Activated naive CD8-positive, alpha-beta T cell treated with anti-CD3 and anti-CD28 coated beads, Interleukin-2, amount 10 ng/mL, durations not matched to agents 7 days and 5 days (primary cell): ENCODE results near the gene ODC1. TPM values are rescaled to one million over a fixed set of nuclear protein-coding genes. Genes with fewer than 3 reads are reported as not detected.
A peak's percentile ranks its signal among the peaks of the same experiment; 100 is the strongest.
"Not testable (repeated sequence)": the region's sequence is repeated elsewhere in the genome, so short reads cannot be mapped to it uniquely, and the experiment has no call there.

Experiments
- ATAC-seq: fragments of 150-1000 bp; cut with Tn5 transposase; one replicate; pipeline ENCODE4 v1.10.0; 2021; ENCODE audit warnings: low read depth, moderate library complexity
- POLR2A ChIA-PET: fragments of 350-600 bp; sonication (Branson Sonifier 250); formaldehyde crosslinking; loops from one replicate; lab custom pipeline; 2021; ENCODE audit warnings: antibody characterized with exemption; lab: Charles Lee
- DNase-seq: peaks from one replicate; pipeline ENCODE4 v3.0.0; 2021
- H3K27ac Mint-ChIP-seq: one replicate; pipeline ENCODE4 v1.8.0; 2022; ENCODE audit warnings: mild to moderate bottlenecking, mixed read lengths
- H3K27me3 Mint-ChIP-seq: one replicate; pipeline ENCODE4 v1.8.0; 2022; ENCODE audit warnings: mild to moderate bottlenecking, moderate library complexity, mixed read lengths
- H3K36me3 Mint-ChIP-seq: one replicate; pipeline ENCODE4 v1.8.0; 2021; ENCODE audit warnings: mild to moderate bottlenecking, mixed read lengths
- H3K4me1 Mint-ChIP-seq: one replicate; pipeline ENCODE4 v1.8.0; 2021; ENCODE audit warnings: mixed read lengths
- H3K4me3 Mint-ChIP-seq: one replicate; pipeline ENCODE4 v1.8.0; 2022; ENCODE audit warnings: mild to moderate bottlenecking, moderate library complexity, mixed read lengths
- H3K9me3 Mint-ChIP-seq: one replicate; pipeline ENCODE4 v1.8.0; 2021; ENCODE audit warnings: mixed read lengths
- total RNA-seq, 2 experiments: library from RNA; stranded (reverse); gene quantifications; one replicate each; pipeline ENCODE4 v1.2.3, GENCODE V29; 2021

ODC1 gene
- total RNA-seq, 2 experiments from 2014 or later, result 42.0 to 43.8 TPM

DNA sequence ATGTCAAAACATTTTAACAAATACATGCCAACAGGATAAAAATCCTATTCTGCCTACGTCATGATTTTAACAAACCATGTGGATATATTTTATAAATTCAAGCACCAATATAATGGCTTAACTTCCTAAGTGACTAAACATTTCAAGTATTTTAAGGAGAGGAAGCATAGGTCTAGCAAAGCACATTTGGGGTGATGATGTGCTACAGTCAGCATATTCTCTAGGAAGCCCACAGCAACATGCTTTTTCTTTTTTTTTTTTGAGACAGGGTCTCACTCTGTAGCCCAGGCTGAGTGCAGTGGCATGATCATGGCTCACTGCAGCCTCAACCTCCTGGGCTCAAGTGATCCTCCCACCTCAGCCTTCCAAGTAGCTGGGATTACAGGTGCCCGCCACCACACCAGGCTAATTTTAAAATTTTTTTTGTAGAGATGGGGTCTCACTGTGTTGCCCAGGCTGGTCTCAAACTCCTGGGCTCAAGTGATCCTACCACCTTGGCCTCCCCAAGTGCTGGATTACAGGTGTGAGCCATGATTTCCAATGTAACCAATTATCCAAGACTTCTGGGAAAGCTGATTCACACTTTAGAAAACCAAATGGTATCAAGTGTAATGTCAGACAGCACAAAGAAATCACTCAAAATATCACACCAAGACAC, 5.5 kb downstream of the ODC1 start:
- not testable (repeated sequence) for H3K27ac Mint-ChIP-seq, H3K9me3 Mint-ChIP-seq, H3K4me3 Mint-ChIP-seq, ATAC-seq, H3K27me3 Mint-ChIP-seq, DNase-seq
- POLR2A ChIA-PET, result interaction anchor here (0.7 kb wide), 1 partner anchor 79 kb away, joined by 3 read pairs; no protein-coding TSS in a partner anchor
- Mint-ChIP-seq H3K4me1 (peaks cover 31% of the 10 kb centered on the region), H3K36me3 (peaks cover 28% of the 10 kb centered on the region)

DNA sequence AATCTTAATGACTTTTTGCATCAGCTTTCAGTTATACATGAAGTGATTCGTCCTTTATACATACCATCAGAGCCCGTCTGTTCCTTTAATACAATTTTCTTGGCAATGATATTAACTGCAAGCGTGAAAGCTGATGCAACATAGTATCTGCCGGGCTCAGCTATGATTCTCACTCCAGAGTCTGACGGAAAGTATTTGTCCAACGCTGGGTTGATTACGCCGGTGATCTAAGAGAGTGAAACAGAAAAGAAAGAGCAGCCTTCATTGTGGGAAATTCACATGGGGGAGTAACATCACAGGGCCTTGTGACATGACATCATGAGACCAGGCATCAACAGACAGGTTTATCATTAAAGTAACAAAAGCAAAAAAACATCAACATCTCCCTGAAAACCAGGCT, 6.2 kb downstream of the ODC1 start:
- peaks cover 26% of the 10 kb centered on the region for H3K36me3 Mint-ChIP-seq
- POLR2A ChIA-PET, result no interaction called here
- no peaks in the 10 kb centered on the region for H3K9me3 Mint-ChIP-seq
- no peak overlapping the region for H3K4me3 Mint-ChIP-seq
- ATAC-seq, result no peak
- no peak overlapping the region for H3K27ac Mint-ChIP-seq
- no peak for DNase-seq
- H3K27me3 Mint-ChIP-seq, result no peaks in the 10 kb centered on the region
- peaks cover 26% of the 10 kb centered on the region for H3K4me1 Mint-ChIP-seq

GRCh38 chr2:10440736-10441135, 7.4 kb downstream of the ODC1 start:
- DNase-seq, result no peak
- peaks cover 26% of the 10 kb centered on the region for H3K36me3 Mint-ChIP-seq
- ATAC-seq, result no peak
- H3K9me3 Mint-ChIP-seq, result no peaks in the 10 kb centered on the region
- peaks cover 23% of the 10 kb centered on the region for H3K4me1 Mint-ChIP-seq
- no peaks in the 10 kb centered on the region for H3K27me3 Mint-ChIP-seq
- no peak overlapping the region for H3K4me3 Mint-ChIP-seq
- POLR2A ChIA-PET, result no interaction called here
- no peak overlapping the region for H3K27ac Mint-ChIP-seq

DNA sequence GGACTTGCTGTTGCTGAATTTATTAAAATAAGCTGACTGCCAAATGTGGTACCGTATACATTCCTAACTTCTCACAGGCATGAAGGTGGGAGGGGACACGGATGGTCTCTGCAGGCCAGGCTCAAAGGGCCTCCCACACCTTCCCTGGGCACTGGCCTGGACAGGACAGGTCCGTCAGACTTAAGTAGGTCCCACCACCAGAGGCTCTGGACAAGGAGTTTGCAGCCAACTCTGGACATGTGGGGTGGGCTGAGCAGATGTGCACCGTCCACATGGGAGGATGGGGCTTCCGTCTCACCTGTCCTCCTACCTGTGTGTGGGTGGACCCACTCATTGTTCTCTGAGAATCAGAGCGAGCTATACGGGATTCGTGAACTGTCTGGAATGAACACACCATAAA, 8.2 kb downstream of the ODC1 start:
- Mint-ChIP-seq H3K4me3 (no peak overlapping the region), H3K27ac (no peak overlapping the region), H3K4me1 (peaks cover 17% of the 10 kb centered on the region), H3K36me3 (peaks cover 26% of the 10 kb centered on the region), H3K9me3 (no peaks in the 10 kb centered on the region), H3K27me3 (no peaks in the 10 kb centered on the region)
- ATAC-seq (no peak), DNase-seq (no peak)
- POLR2A ChIA-PET, result no interaction called here

GRCh38 chr2:10439185-10439879, 8.8 kb downstream of the ODC1 start:
- Mint-ChIP-seq H3K36me3 (peaks cover 21% of the 10 kb centered on the region), H3K9me3 (no peaks in the 10 kb centered on the region), H3K27me3 (no peaks in the 10 kb centered on the region), H3K4me1 (peaks cover 11% of the 10 kb centered on the region), H3K4me3 (no peak overlapping the region), H3K27ac (no peak overlapping the region)
- DNase-seq (no peak), ATAC-seq (no peak)
- POLR2A ChIA-PET, result no interaction called here

GRCh38 chr2:10438688-10439087, 9.4 kb downstream of the ODC1 start:
- ATAC-seq, result no peak
- Mint-ChIP-seq H3K4me1 (peaks cover 9% of the 10 kb centered on the region), H3K9me3 (no peaks in the 10 kb centered on the region), H3K36me3 (peaks cover 18% of the 10 kb centered on the region), H3K27me3 (no peaks in the 10 kb centered on the region), H3K27ac (no peak overlapping the region), H3K4me3 (no peak overlapping the region)
- no peak for DNase-seq
- POLR2A ChIA-PET, result no interaction called here

DNA sequence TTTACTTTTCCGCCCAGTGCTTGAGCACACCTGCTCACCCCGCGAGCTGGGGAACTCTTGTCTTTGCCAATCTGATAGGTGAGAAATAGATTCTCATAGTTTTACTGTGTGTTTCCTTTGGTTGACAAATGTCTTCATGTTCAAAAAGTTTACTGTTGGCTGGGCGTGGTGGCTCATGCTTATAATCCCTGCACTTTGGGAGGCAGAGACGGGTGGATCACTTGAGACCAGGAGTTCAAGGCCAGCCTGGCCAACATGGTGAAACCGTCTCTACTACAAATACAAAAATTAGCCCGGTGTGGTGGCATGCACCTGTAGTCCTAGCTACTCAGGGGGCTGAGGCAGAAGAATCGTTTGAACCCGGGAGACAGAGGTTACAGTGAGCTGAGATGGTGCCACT, 10.3 kb downstream of the ODC1 start:
- H3K4me1 Mint-ChIP-seq, result peaks cover 12% of the 10 kb centered on the region
- ATAC-seq (no peak), DNase-seq (no peak)
- no peak overlapping the region for H3K27ac Mint-ChIP-seq
- H3K4me3 Mint-ChIP-seq, result no peak overlapping the region
- peaks cover 11% of the 10 kb centered on the region for H3K36me3 Mint-ChIP-seq
- POLR2A ChIA-PET, result no interaction called here
- no peaks in the 10 kb centered on the region for H3K9me3 Mint-ChIP-seq
- H3K27me3 Mint-ChIP-seq, result no peaks in the 10 kb centered on the region

DNA sequence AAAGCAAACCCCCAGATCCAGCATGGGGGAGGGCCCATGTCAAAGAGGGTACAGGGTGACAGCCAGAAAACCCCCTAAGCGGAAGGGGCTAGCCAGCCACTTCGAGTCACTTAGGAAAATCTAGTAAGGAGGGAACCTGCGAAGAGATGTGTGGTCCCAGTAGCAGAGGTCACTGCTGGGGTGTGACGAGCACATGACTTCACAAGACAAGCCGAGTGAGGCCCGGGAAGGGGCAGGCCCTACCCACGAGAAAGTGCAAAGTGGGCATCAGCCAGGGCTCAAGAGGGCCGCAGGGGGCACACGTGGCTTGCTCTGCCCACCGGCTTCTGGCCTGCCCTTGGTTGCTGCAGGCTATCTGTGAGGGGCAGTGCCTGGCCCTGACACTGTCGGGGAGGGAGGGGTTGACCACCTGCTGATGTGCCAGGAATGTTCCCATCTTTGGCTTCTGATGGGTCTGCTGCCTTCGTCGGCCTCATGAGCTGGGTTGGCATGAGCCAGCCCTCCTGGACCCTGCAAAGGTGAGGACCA, 11.5 kb downstream of the ODC1 start:
- H3K4me3 Mint-ChIP-seq, result no peak overlapping the region
- peaks cover 15% of the 10 kb centered on the region for H3K4me1 Mint-ChIP-seq
- DNase-seq (no peak), ATAC-seq (no peak)
- peaks cover 6% of the 10 kb centered on the region for H3K36me3 Mint-ChIP-seq
- peaks cover 2% of the 10 kb centered on the region for H3K27me3 Mint-ChIP-seq
- no peaks in the 10 kb centered on the region for H3K9me3 Mint-ChIP-seq
- no peak overlapping the region for H3K27ac Mint-ChIP-seq
- POLR2A ChIA-PET, result interaction anchor here (0.9 kb wide), 1 partner anchor 12 kb away, joined by 3 read pairs; the partner anchor contains the start of gene ODC1

DNA sequence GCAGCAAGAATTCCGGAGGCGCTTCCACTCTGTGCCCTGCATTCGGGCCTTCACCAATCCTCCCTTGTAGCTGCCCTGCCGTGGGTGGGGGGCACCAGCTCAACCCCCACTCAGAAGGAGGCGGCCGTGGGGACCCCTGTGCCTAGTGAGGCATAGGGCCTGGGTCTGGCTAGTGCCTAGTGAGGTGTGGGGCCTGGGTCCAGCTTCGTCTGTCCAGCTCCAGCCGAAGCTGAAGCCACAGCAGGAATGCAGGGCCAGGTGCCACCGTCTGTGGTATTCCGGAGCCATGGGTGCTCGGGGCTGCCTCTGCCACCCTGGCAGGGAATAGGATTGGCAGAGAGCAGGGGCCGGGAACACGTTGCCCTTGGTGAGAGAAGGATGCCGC, 12.3 kb downstream of the ODC1 start:
- peaks cover 5% of the 10 kb centered on the region for H3K27me3 Mint-ChIP-seq
- peaks cover 17% of the 10 kb centered on the region for H3K4me1 Mint-ChIP-seq
- no peak for ATAC-seq
- H3K27ac Mint-ChIP-seq, result no peak overlapping the region
- no peaks in the 10 kb centered on the region for H3K9me3 Mint-ChIP-seq
- no peak for DNase-seq
- POLR2A ChIA-PET, result no interaction called here
- no peak overlapping the region for H3K4me3 Mint-ChIP-seq
- peaks cover 2% of the 10 kb centered on the region for H3K36me3 Mint-ChIP-seq

DNA sequence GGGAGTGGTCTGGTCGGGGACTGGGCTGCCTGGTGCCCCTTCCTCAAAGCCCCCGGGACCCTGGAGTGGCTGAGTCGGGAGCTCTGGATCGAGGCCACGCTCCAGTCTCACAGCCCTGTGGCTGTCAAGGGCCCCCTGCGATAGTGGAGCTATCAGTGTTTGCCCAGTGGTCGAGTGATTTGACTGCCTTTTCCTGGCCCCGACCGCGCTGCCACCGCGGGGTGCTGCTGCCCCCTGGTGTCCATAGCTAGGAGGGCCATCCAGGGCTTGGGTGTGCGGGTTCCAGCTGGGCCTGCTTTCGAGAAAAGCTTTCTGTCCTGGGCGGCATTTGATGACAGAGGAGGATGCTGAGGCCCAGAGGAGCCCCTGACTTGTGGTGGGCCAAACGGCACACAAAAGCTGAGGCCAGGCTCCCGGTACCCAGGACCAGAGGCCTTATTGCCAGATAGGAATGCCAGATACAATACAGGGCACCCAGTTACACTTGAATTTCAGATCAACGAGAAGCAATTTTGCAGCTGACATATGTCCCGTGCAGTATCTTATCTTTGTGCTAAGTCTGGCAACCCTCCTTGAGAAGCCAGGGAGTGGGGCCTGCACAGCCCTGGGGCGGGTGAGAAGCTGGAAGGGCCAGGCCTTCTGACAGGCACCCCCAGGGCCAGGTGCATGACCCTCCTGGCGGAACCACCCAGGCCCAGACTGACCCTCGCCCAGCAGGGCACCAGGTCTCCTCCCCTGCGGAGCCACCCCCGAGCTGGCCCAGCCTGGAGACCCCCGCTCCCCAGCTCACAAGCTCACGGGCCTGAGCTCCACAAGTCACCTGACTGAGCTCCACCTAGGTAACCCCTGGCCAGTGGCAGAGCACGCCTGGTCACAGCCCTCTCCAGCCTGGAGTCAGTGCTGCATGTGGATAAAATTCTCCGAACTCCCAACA, 13.0 kb downstream of the ODC1 start:
- Mint-ChIP-seq H3K36me3 (no peaks in the 10 kb centered on the region), H3K4me1 (peaks cover 18% of the 10 kb centered on the region), H3K27me3 (peaks cover 6% of the 10 kb centered on the region), H3K27ac (no peak overlapping the region), H3K9me3 (no peaks in the 10 kb centered on the region), H3K4me3 (no peak overlapping the region)
- DNase-seq, result peak; percentile 84
- ATAC-seq, result peak; percentile 46
- POLR2A ChIA-PET, result interaction anchor here (1.2 to 1.8 kb wide), 2 partner anchors 310 to 362 kb away, joined by 4 to 27 read pairs; no protein-coding TSS in a partner anchor

GRCh38 chr2:10433947-10434885, 13.9 kb downstream of the ODC1 start:
- Mint-ChIP-seq H3K4me3 (no peak overlapping the region), H3K4me1 (peaks cover 14% of the 10 kb centered on the region), H3K27ac (no peak overlapping the region), H3K27me3 (peaks cover 6% of the 10 kb centered on the region), H3K9me3 (no peaks in the 10 kb centered on the region), H3K36me3 (no peaks in the 10 kb centered on the region)
- DNase-seq, result no peak
- POLR2A ChIA-PET, result interaction anchor here (1.2 to 1.8 kb wide), 2 partner anchors 309 to 361 kb away, joined by 4 to 27 read pairs; no protein-coding TSS in a partner anchor
- ATAC-seq, result no peak

DNA sequence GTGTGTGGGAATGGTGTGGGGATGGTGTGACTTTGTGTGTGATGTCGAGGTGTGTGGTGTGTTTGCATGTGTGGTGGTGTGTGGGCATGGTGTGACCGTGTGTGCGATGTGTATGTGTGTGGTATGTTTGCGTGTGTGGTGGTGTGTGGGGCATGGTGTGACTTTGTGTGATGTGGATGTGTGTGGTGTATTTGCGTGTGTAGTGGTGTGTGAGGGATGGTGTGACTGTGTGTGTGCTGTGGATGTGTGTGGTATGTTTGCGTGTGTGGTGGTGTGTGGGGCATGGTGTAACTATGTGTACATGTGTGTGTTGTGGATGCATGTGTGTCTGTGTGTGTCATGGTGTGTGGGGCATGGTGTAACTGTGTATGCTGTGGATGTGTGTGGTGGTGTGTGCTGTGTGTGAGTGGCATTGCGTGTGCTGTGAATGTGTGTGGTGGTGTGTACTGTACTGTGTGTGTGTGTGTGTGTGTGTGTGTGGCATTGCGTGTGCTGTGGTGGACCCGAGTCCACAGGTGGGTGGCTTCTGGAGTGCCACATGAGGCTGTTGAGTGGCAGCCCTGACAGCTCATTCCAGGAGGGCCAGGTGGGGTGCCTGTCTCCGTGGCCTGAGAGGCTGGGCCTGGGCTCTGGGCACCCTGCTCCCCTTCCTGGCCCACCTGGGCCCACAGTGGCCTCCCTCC, 14.7 kb downstream of the ODC1 start:
- no peak overlapping the region for H3K4me3 Mint-ChIP-seq
- no peaks in the 10 kb centered on the region for H3K9me3 Mint-ChIP-seq
- POLR2A ChIA-PET, result no interaction called here
- no peak for ATAC-seq
- H3K36me3 Mint-ChIP-seq, result peaks cover 3% of the 10 kb centered on the region
- peaks cover 6% of the 10 kb centered on the region for H3K27me3 Mint-ChIP-seq
- DNase-seq, result no peak
- peaks cover 14% of the 10 kb centered on the region for H3K4me1 Mint-ChIP-seq
- peak overlapping the region; percentile 17 for H3K27ac Mint-ChIP-seq
